ENCODE measurements around the gene DNAJA2.

Gene DNAJA2

GRCh38 chr16:46928811-46929210 lies 44.7 kb downstream of the DNAJA2 start:
- ChIA-PET POLR2A (no interaction called here), CTCF (interaction anchor here (0.6 to 3.5 kb wide), 4 partner anchors 8 to 950 kb away, joined by 3 to 24 read pairs (median 7); no protein-coding TSS in a partner anchor)
- no peaks in the 10 kb centered on the region for H3K9me3 ChIP-seq (ENCODE audit: control insufficient read depth, insufficient read depth, low read depth, low read length)
- no peak overlapping the region for H3K4me3 ChIP-seq (ENCODE audit: low read depth, low read length)
- H3K4me1 ChIP-seq (ENCODE audit: control insufficient read depth, insufficient read depth, low read length), result no peaks in the 10 kb centered on the region
- no peak for TF ChIP-seq ZNF488 (tag by site-specific recombination; IDR thresholded peaks at IDR 0.05)
- no peak for TF ChIP-seq ZNF2 (tag by site-specific recombination; IDR thresholded peaks at IDR 0.05)
- no peak for TF ChIP-seq ZNF580 (tag by site-specific recombination; IDR thresholded peaks at IDR 0.05)
- no peak for TF ChIP-seq ZNF626 (tag by site-specific recombination; IDR thresholded peaks at IDR 0.05)
- no peak for TF ChIP-seq ZNF639 (tag by site-specific recombination; IDR thresholded peaks at IDR 0.05)
- no peak for TF ChIP-seq MEIS1 (CRISPR knock-in tag; IDR thresholded peaks at IDR 0.05; ENCODE audit: borderline replicate concordance)
- no peak for TF ChIP-seq ZNF10 (tag by site-specific recombination; IDR thresholded peaks at IDR 0.05)
- TF ChIP-seq PRDM4 (tag by site-specific recombination; IDR thresholded peaks at IDR 0.05), result no peak
- no peak for TF ChIP-seq ZNF747 (tag by site-specific recombination; IDR thresholded peaks at IDR 0.05)
- TF ChIP-seq ZFP37 (tag by site-specific recombination; IDR thresholded peaks at IDR 0.05), result no peak
- TF ChIP-seq SCRT2 (tag by site-specific recombination; IDR thresholded peaks at IDR 0.05), result no peak
- no peak for TF ChIP-seq ZNF621 (tag by site-specific recombination; IDR thresholded peaks at IDR 0.05)
- TF ChIP-seq BCL11B (tag by site-specific recombination; IDR thresholded peaks at IDR 0.05; ENCODE audit: low read depth), result no peak
- no peak for TF ChIP-seq EGR2 (tag by site-specific recombination; IDR thresholded peaks at IDR 0.05; ENCODE audit: low read depth)
- TF ChIP-seq KLF16 (tag by site-specific recombination; IDR thresholded peaks at IDR 0.05), result no peak
- TF ChIP-seq ZNF133 (tag by site-specific recombination; IDR thresholded peaks at IDR 0.05), result no peak
- TF ChIP-seq ZIC2 (tag by site-specific recombination; IDR thresholded peaks at IDR 0.05), result no peak
- no peak for TF ChIP-seq ZNF302 (tag by site-specific recombination; IDR thresholded peaks at IDR 0.05; ENCODE audit: low read depth)
- no peak for TF ChIP-seq ZNF777 (tag by site-specific recombination; IDR thresholded peaks at IDR 0.05; ENCODE audit: borderline replicate concordance)
- H3K27ac ChIP-seq (ENCODE audit: extremely low read depth, low read depth, low read length), result no peak overlapping the region
- peaks cover 10 to 51% of the 10 kb centered on the region in 2 experiments; a peak in 2 of 3 replicates for H3K36me3 ChIP-seq (ENCODE audit: control insufficient read depth in 2 of 2, insufficient read depth in 1 of 2, low read length in 2 of 2)

GRCh38 chr16:46927273-46927672 lies 46.2 kb downstream of the DNAJA2 start:
- POLR2A ChIA-PET, result no interaction called here
- H3K36me3 ChIP-seq (ENCODE audit: control insufficient read depth in 2 of 2, insufficient read depth in 1 of 2, low read length in 2 of 2), result peaks cover 10 to 66% of the 10 kb centered on the region in 2 experiments; a peak in 2 of 3 replicates
- H3K27ac ChIP-seq (ENCODE audit: extremely low read depth, low read depth, low read length), result no peak overlapping the region
- H3K4me3 ChIP-seq (ENCODE audit: low read depth, low read length), result no peak overlapping the region
- no peaks in the 10 kb centered on the region for H3K4me1 ChIP-seq (ENCODE audit: control insufficient read depth, insufficient read depth, low read length)
- CTCF ChIA-PET, result interaction anchor here (0.8 to 1.3 kb wide), 2 partner anchors 27 to 73 kb away, joined by 3 to 5 read pairs; no protein-coding TSS in a partner anchor
- H3K9me3 ChIP-seq (ENCODE audit: control insufficient read depth, insufficient read depth, low read depth, low read length), result no peaks in the 10 kb centered on the region
- TF ChIP-seq ZNF311 (tag by site-specific recombination; IDR thresholded peaks at IDR 0.05; ENCODE audit: borderline replicate concordance) (no peak), TCF7L2 (IDR thresholded peaks at IDR 0.05; ENCODE audit: borderline replicate concordance, low read depth, low read length) (no peak), ZFP41 (tag by site-specific recombination; IDR thresholded peaks at IDR 0.05; ENCODE audit: borderline replicate concordance) (no peak), ZNF792 (tag by site-specific recombination; IDR thresholded peaks at IDR 0.05) (no peak), ZNF692 (tag by site-specific recombination; IDR thresholded peaks at IDR 0.05) (no peak), ZNF560 (tag by site-specific recombination; IDR thresholded peaks at IDR 0.05; ENCODE audit: borderline replicate concordance) (no peak), ZNF274 (IDR thresholded peaks at IDR 0.05; ENCODE audit: low read length) (no peak), ZNF274 (tag by site-specific recombination; IDR thresholded peaks at IDR 0.05; ENCODE audit: borderline replicate concordance) (no peak), ZNF174 (tag by site-specific recombination; IDR thresholded peaks at IDR 0.05) (no peak), ZNF266 (tag by site-specific recombination; IDR thresholded peaks at IDR 0.05; ENCODE audit: low read depth) (no peak), ZNF114 (tag by site-specific recombination; IDR thresholded peaks at IDR 0.05) (no peak), ZNF600 (tag by site-specific recombination; IDR thresholded peaks at IDR 0.05) (no peak), ZNF132 (tag by site-specific recombination; IDR thresholded peaks at IDR 0.05; ENCODE audit: borderline replicate concordance) (no peak)

Data from HEK293 (cell line).